NK-92 (cell line): ENCODE data around the gene SPINK1.
"Not testable (repeated sequence)": the region's sequence is repeated elsewhere in the genome, so short reads cannot be mapped to it uniquely, and the experiment has no call there.

Source experiments
- DNase-seq: peaks from one replicate; lab custom pipeline; 2025; ENCODE audit not compliant: unreplicated experiment; lab: John Stamatoyannopoulos, UW

Gene SPINK1

GRCh38 chr5:147831465-147831864 lies at the start of gene SPINK1:
TSS of gene SPINK1 (minus strand) at chr5:147831671. CDS start at chr5:147831577, 94 bp downstream.
- no peak for DNase-seq

GRCh38 chr5:147880487-147880886 lies 49.0 kb upstream of the SPINK1 start:
- DNase-seq = no peak

GRCh38 chr5:147879784-147880183 lies 48.3 kb upstream of the SPINK1 start:
- DNase-seq = no peak

- no peak for DNase-seq
Measured at GRCh38 chr5:147878066-147878759, 46.7 kb upstream of the SPINK1 start, which contains the start of gene SCGB3A2. TSS of gene SCGB3A2 (plus strand) at chr5:147878711. CDS start at chr5:147878804, 93 bp downstream.

GRCh38 chr5:147876626-147877025 lies 45.2 kb upstream of the SPINK1 start:
- DNase-seq = no peak

GRCh38 chr5:147876141-147876540 lies 44.7 kb upstream of the SPINK1 start:
- DNase-seq = no peak

- DNase-seq = no peak
Measured at GRCh38 chr5:147874910-147875367, 43.5 kb upstream of the SPINK1 start.

- not testable (repeated sequence) for DNase-seq
Measured at GRCh38 chr5:147874118-147874875, 42.8 kb upstream of the SPINK1 start.

GRCh38 chr5:147872744-147873435 lies 41.4 kb upstream of the SPINK1 start:
- DNase-seq = not testable (repeated sequence)

GRCh38 chr5:147871980-147872549 lies 40.6 kb upstream of the SPINK1 start:
- not testable (repeated sequence) for DNase-seq

- not testable (repeated sequence) for DNase-seq
Measured at GRCh38 chr5:147869892-147870291, 38.4 kb upstream of the SPINK1 start.

- no peak for DNase-seq
Measured at GRCh38 chr5:147869112-147869511, 37.6 kb upstream of the SPINK1 start.

- DNase-seq = no peak
Measured at GRCh38 chr5:147863454-147864158, 32.1 kb upstream of the SPINK1 start.

GRCh38 chr5:147860641-147861025 lies 29.2 kb upstream of the SPINK1 start:
- no peak for DNase-seq

- DNase-seq = no peak
Measured at GRCh38 chr5:147859962-147860640, 28.6 kb upstream of the SPINK1 start.

GRCh38 chr5:147858565-147858964 lies 27.1 kb upstream of the SPINK1 start:
- DNase-seq = no peak

- no peak for DNase-seq
Measured at GRCh38 chr5:147857302-147858129, 26.0 kb upstream of the SPINK1 start.

GRCh38 chr5:147856801-147857200 lies 25.3 kb upstream of the SPINK1 start:
- no peak for DNase-seq

GRCh38 chr5:147855774-147856069 lies 24.3 kb upstream of the SPINK1 start:
- DNase-seq = no peak
